ENCODE measurements around the gene NUBPL.

NUBPL gene, protein sequence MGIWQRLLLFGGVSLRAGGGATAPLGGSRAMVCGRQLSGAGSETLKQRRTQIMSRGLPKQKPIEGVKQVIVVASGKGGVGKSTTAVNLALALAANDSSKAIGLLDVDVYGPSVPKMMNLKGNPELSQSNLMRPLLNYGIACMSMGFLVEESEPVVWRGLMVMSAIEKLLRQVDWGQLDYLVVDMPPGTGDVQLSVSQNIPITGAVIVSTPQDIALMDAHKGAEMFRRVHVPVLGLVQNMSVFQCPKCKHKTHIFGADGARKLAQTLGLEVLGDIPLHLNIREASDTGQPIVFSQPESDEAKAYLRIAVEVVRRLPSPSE

DNA sequence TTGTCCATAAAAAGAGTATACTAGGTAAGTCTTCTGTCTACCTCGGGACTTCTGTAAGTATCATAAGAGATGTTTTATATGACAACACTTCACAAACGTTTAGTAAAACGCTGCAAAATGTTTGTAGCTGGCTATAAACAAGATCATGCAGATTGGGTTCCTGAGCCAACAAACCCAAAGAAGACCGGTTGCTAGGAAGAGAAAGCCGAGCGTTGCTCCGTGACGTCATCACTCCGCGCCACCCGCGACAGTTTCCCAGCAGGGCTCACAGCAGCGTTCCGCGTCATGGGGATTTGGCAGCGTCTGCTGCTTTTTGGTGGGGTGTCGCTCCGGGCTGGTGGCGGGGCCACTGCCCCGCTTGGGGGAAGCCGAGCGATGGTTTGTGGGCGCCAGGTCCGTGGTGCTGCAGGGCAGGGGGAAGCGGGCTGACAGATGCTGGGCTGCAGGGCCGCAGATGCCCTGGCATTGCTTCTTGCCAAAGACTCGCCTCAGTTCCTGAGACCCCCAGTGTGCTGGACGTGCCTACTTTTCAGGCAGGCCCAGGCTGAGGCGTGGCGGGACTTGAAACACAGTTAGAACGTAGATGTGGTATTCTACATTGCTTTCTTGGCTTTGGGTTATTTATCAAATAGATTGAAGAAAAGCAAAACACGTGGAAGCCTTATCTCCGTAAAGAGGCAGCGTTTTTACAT, at the start of gene NUBPL:
Gene NUBPL, plus strand, starts transcription at position 250 of the 692 bp plus-strand sequence. Its CDS starts 36 bp downstream, at position 286.
- DNase-seq (ENCODE audit: low read depth in 3 of 3): peak; percentile 93 to 96 (median 94)

DNA sequence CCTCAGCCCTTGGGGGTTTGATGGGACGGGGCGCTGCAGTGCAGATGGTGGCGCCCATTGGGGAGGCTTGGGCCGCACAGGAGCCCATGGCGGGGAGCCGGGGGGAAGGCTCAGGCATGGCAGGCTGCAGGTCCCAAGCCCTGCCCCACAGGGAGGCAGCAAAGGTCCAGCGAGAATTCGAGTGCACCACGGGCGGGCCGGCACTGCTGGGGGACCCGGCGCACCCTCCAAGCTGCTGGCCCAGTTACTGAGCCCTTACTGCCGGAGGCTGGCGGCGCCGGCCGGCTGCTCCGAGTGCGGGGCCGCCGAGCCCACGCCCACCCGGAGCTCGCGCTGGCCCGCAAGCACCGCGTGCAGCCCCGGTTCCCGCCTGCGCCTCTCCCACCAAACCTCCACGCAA, 34.1 kb upstream of the NUBPL start:
- DNase-seq (ENCODE audit: low read depth in 3 of 3): no peak

DNA sequence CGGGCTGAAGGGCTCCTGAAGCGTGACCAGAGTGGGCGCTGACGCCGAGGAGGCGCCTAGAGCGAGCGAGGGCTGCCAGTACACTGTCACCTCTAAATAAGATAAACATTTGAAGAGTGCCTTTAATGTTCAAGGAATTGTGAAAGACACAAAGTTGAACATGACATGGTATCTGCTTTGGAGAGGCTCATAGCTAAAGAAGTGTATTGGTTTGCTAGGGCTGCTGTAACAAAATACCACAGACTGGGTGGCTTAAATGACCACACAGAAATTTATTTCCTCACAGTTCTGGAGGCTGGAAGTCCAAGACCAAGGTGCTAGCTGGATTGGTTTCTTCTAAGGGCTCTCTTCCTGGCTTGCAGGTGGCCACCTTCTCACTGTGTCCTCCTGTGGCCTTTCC, 33.7 kb upstream of the NUBPL start:
- DNase-seq (ENCODE audit: low read depth in 3 of 3): no peak

DNA sequence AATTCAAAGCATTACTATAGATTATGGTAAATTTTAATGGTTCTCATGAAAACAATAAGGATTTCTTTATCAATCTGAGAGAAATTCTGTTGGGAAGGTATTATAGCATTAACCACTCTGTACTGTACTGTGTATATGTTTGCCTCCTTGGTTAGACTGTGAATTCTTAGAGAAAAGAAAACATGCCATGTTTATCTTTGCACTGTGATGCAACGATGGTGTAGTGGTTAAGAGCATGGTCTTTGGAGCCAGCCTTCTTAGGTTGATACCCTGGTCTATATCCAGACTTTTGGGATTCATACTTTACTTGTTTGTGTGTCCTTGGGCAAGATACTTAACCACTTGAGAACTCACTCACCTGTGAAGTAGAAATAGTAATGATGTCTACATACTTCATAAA, 32.2 kb upstream of the NUBPL start:
- DNase-seq (ENCODE audit: low read depth in 3 of 3): no peak

DNA sequence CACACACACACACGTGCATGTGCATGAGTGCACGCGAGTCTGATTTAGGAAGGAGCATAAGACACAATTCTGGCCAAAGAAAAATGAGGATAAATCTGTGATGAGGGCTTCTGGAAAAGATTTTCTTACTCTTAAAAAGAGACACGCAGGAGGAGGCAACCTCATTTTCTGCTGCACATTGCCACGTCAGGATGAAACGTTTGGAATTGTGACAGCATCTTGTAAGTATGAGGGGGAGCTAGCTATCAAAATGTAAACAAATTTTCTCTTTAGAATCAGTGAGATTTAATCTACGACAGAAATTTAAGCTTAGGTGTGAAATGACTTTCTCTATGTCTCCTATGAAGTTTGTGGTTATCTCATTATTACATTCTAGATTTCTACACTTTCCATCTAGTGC, 31.1 kb upstream of the NUBPL start:
- no peak for DNase-seq (ENCODE audit: low read depth in 3 of 3)

DNA sequence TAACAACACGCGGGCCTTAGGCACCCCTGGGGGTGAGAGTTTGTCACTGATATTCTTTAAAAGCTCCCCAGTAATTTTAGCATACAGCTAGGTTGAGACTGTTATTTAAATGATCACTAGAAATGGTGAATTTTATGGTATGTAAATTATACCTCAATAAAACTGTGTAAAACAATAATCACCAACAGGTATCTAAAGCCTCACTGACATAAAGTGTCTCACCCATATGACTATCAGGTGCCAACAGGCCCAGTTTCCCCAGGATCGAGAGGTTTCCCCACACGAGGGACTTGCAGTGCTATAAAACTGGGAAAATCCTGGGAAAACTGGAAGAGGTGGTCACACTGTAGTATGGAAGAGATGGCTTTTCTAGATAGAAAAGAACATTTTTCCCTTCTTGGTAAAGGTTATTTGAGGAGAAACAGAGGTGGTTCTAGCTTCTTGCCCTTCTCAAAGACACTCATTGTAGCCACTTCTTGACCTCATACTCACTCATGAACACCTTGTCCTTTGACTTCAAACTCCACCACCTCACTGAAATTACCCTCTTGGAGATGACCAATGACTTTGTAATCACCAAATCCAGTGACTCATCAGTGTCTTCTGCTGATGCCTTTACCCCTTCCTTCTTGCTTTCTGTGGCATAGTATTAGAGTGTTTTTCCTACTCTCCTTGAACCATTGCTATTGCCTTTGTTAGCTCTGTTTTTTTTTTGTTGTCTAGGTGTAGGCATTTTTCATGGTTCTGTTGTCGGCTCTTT, 24.8 kb upstream of the NUBPL start:
- no peak for DNase-seq (ENCODE audit: low read depth in 3 of 3)

DNA sequence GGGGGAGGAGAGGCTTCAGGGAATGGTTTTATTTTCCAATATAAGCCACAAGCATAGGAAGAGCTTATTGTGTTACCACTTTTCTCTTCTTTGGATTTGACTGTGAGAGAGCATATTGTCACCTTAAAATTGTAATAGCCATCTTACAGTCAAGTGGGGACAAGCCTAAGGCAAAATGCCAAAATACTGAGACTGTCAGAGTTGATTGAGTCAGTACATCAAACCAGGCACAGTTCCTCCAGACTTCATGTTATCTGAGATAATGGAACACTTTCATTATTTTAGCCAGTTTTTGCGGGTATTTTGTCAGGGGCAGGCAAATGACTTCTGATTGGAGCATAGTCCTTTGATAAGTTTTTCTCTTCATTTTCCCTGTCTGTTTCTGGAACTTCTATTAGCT, 19.5 kb upstream of the NUBPL start:
- no peak for DNase-seq (ENCODE audit: low read depth in 3 of 3)

DNA sequence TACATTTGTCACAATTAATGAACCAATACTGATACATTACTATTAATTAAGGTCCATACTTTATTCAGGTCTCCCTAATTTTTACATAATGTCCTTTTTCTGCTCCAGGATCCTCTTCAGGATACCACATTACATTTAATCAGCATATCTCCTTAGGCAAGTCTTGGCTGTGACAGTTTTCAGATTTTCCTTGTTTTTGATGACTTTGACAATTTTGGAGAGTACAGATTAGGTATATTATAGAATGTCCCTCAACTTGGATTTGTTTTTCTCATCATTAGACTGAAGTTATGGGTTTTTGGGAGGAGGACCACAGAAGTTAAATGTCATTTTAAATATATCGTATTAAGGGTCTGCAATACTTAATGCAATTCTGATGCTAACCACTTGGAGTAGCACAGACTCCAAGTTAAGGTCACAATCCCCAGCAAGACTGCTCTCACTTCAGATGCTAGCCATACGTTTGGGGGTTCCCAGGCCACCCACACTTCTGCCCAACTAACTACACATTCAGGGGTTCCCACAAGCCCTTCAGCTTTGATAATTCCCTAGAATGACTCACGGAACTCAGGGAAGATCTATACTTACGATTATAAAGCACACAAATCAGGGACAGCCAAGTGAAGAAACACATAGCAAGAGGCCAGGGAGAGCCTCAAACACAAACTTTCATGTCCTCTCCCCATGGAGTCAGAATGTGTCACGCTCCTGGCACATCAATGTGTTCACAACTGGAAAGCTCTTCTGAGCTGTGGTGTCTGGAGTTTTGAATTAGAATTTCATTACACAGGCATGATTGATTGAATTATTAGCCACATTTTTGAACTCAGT, 17.0 kb upstream of the NUBPL start:
- no peak for DNase-seq (ENCODE audit: low read depth in 3 of 3)

DNA sequence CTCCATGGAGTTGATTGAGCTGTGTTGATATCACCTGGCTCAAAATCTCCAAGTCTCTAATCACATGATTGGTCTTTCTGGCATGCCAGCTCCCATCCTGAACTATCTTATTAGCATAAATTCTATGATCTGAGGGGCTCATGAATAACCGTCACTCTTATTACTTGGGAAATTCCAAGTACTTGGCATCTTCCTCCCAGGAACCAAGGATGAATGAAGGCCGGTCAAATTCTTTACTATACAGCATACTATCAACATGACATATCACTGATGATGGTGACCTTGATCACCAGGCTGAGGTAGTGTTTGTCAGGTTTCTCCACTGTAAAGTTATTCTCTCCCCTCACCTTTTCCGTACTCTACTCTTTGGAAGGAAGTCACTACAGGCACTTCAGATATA, 16.4 kb upstream of the NUBPL start:
- no peak for DNase-seq (ENCODE audit: low read depth in 3 of 3)

DNA sequence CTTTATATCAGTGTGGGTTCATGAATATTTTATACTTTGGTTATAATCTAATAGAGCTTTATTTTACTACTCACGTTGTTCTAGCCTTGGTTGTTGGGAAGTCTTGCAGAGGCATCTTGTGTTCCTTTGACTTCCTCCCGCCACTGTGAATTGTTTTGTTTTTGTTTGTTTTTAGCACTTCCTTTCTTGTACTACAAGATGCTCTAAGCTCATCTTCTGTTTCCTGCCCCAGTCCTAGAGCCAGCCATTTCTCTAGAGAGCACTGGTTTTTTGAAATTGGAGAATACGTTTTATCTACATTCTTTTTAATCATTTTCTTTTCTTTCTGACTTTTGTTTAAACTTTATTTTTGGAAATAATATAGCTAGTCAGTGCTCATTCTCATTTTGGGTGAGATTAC, 15.9 kb upstream of the NUBPL start:
- no peak for DNase-seq (ENCODE audit: low read depth in 3 of 3)

DNA sequence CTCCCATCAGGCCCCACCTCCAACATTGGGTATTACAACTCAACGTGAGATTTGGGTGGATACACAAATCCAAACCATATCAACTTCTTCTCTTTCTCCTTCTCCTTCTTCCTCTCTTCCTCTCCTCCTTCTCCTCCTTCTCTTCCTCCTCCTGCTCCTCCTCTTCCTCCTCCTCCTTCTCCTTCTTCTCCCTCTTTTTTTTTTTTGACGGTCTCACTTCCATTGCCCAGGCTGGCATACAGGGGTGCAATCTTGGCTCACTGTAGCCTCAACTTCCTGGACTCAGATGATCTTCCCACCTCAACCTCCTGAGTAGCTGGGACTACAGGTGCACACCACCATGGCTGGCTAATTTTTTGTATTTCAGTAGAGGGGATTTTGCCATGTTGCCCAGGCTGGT, 11.4 kb upstream of the NUBPL start:
- DNase-seq (ENCODE audit: low read depth in 3 of 3): no peak

DNA sequence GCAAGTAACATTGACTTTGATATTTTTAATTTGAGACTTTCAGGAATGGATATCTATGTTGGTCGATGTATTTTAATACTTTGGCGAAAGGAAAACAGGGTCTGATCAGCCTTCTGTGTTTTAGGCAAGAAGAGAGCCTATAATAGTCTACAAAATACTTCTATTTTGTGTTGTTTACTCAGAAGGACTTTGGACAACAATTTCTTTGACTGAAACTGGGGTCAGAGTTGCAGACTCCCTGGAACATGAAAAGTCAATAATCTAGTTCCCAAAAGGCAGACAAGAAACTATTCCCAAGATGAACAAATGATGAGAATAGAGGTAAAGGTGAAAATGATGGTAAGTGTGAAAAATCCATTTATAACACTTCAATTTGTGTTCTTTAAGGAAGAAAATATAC, 10.6 kb upstream of the NUBPL start:
- no peak for DNase-seq (ENCODE audit: low read depth in 3 of 3)

DNA sequence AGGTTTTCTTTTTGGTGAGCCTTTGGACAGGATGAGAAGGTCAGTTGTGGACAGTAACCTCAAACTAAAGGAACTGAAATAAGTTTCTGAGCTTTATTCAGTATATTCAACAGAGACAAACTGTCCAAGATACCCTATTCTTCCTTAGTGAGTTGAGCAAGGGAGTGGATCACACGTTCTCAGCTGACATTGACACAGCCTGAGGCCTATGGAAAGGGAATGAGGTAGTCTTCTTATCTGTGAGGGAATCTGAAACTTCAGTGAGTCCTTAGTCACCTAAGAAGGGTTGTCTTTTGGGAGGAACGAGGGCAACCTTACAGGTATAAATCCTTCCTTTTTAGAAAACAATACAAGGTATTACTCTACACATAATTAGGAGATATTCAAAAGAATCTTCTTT, 5.0 kb upstream of the NUBPL start:
- DNase-seq (ENCODE audit: low read depth in 3 of 3): no peak

DNA sequence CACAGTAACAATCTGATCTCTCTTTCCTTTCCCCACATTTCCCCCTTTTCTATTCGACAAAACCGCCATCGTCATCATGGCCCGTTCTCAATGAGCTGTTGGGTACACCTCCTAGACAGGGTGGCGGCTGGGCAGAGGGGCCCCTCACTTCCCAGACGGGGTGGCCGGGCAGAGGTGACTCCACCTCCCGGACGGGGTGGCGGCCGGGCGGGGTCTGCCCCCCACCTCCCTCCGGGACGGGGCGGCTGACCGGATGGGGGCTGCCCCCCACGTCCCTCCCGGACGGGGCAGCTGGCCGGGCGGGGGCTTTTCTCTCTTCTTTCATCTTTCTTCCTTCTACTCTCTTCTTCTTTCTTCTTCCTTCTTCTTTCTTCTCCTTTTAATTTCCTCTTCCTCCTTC, 1.3 kb upstream of the NUBPL start:
- no peak for DNase-seq (ENCODE audit: low read depth in 3 of 3)

DNA sequence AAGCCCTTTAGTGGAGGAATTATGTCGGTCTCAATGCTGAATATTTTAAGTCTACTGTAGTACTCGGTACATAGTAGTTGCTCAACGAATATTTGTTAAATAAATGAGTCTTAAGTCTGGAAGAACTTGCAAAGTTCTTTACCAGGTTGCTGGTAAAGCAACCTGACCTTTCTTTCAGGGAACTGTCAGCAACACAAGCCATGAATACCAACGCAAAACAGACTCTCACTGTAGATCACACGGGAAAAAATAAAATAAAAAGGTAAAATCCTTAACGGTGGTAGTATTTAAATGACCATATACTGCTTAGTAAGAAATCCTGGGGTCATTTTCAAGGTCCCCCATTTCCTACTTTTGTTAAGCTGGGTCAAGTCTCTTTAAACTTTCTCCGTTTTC, 447 bp upstream of the NUBPL start:
- no peak for DNase-seq (ENCODE audit: low read depth in 3 of 3)

DNA sequence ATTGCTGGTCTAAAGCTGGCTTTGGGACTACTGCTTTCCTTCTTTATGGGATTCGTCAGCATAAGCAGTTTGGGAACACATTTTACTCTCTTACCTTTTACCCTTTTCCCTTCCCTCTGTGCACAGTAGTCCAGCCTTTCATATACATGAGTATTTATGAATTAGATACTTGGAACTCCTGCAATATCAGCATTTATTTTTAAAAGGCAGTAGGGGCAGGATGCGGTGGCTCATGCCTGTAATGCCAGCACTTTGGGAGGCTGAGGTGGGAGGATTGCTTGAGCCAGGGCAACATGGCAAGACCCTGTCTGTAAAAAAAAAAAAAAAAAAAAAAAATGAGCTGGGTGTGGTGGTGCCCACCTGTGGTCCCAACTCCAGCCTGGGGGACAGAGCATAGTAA, 3.0 kb downstream of the NUBPL start:
- no peak for DNase-seq (ENCODE audit: low read depth in 3 of 3)

DNA sequence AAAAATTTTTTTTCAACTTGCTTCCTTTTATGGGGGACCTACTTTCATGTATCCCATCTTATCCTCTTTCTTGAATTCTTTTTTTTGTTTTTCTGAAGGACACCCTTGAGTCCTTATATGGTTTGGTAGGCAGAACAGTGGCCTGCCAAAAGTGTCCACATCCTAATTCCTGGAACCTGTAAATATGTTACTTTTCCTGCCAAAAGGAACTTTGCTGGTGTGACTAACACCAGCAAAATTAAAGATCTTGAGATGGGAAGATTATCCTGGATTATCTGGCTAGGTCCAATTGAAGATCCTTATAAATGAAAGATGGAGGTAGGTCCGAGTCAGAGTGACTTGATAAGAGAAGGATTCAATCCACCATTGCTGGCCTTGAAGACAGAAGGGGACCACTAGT, 5.3 kb downstream of the NUBPL start:
- no peak for DNase-seq (ENCODE audit: low read depth in 3 of 3)

DNA sequence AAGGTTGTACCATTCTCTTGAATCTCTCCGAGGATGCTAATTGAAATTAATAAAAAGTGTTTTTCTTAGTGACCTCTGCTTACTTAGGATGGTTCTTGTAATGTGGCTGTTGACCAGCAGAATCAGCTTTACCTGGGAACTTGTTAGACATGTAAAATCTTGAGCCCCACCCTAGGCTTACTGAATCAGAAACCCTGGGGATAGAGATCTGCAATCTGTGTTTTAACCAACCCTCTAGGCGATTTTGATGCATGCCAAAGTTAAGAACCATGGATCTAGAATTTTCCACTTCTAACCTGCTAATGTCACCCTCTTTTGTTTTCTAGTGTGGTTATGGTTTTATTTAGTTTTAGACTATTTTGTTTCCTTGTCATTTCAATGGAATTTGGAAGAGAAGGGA, 6.5 kb downstream of the NUBPL start:
- no peak for DNase-seq (ENCODE audit: low read depth in 3 of 3)

DNA sequence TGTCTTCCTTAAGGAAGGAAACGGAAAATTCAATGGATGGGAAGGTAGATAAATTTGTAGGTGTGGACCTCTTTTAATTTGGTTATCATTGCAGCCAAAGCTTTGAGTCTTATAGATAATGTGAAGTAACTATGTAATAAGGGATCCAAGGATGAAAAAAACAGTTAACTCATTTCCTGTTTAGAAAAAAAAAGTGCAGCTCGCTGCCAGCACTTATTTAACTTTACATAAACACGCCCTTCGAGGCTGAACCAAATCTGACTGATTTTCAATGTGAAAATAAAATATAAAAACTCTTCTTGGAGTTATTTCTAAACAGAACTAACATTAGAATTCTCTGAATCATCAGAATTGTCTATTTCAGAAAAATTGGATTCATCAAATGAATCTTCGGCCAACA, 7.0 kb downstream of the NUBPL start:
- no peak for DNase-seq (ENCODE audit: low read depth in 3 of 3)

DNA sequence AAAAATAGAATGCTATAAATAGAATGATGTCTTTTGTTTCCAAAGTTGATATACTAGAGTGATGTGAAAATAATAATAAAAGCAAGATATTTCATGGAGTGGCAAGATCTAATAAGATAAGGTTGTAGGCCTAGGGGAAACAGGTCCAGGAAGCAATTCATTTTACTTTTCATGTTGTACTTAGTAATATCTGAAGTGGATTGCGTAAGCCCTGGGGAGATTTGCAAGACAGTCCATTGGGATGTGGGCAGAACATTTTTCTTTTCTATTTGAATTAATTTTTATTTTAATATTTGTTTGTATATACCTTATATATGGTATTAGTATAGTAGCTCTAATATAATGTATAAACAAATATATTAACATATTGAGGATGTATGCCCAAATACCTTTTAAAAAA, 7.5 kb downstream of the NUBPL start:
- DNase-seq (ENCODE audit: low read depth in 3 of 3): no peak

DNA sequence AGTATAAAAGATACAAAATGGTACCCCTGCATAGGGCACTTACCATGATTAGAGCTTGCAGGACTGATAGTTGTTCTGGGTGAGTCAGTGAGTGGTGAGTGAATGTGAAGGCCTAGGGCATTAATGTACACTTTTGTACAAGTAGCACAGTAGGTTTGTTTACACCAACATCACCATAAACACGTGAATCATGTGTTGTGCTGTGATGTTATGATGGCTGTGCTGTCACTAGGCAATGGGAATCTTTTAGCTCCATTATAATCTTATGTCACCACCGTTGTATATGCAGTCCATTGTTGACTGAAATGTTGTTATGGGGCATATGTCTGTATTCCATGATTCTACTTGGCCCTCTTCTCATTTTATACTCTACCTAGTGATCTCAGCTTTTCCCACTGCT, 11.8 kb downstream of the NUBPL start:
- DNase-seq (ENCODE audit: low read depth in 3 of 3): no peak

DNA sequence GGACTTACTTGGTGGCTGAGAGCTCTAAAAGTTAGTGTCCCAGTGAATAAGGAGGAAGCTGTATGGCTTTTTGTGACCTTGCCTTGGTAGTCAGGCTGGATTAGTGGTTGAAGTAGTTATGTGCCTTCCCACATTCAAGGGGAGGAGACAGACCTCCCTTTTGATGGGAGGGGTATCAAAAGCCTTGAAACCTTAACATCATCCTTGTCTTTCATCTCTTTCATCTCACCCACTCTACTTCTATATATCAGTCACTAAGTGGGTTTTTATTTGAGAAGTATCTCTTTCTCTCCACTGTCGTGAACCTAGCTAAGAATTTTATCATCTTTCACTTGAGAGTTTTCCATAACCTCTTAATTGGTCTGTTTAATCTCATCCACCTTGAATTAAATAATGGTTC, 15.7 kb downstream of the NUBPL start:
- no peak for DNase-seq (ENCODE audit: low read depth in 3 of 3)

Data from stimulated activated CD4-positive, alpha-beta T cell treated with anti-CD3 and anti-CD28 coated beads, TNF-alpha, amount 100 ng/mL, for 4 hours (primary cell).